HAP-1 (cell line): Measurements from ENCODE around the gene CTDP1.

ENCODE experiments used
- DNase-seq, 2 experiments: peaks; one replicate each; pipeline ENCODE4 v3.0.0-alpha.2; 2016 to 2020; ENCODE audit warnings: low spot score in 2 of 2
- H3K27me3 ChIP-seq: fragments of 250-450 bp; sonication (Bioruptor Pico); 2 replicates; pipeline ENCODE4 v1.5.1; 2020; ENCODE audit warnings: low read depth, mild to moderate bottlenecking, moderate library complexity
- H3K36me3 ChIP-seq: fragments of 250-450 bp; sonication (Bioruptor Pico); replicated peaks from 2 replicates; pipeline ENCODE4 v1.5.1; 2020; ENCODE audit warnings: mild to moderate bottlenecking
- H3K4me1 ChIP-seq: fragments of 250-450 bp; sonication (Bioruptor Pico); 2 replicates; pipeline ENCODE4 v1.5.1; 2020; ENCODE audit warnings: mild to moderate bottlenecking
- H3K4me3 ChIP-seq: fragments of 250-450 bp; sonication (Bioruptor Pico); 2 replicates; pipeline ENCODE4 v1.5.1; 2020; ENCODE audit warnings: mild to moderate bottlenecking, moderate library complexity
- H3K9me3 ChIP-seq: fragments of 250-450 bp; sonication (Bioruptor Pico); 2 replicates; pipeline ENCODE4 v1.5.1; 2020; ENCODE audit warnings: mild to moderate bottlenecking, moderate library complexity
- in situ Hi-C: fragments of 300-500 bp; cut with MboI; formaldehyde crosslinking; loops from 3 replicates; pipeline ENCODE4 v1.14.3; 2020; ENCODE audit warnings: low sequenced_read_pairs, inconsistent platforms, mixed read lengths

CTDP1 gene

GRCh38 chr18:79659733-79660132 lies 19.9 kb upstream of the CTDP1 start:
- H3K4me1 ChIP-seq = peaks cover 17% of the 10 kb centered on the region
- H3K36me3 ChIP-seq = no peaks in the 10 kb centered on the region
- H3K27me3 ChIP-seq = no peaks in the 10 kb centered on the region; the same call in 1 of the 2 replicates
- no peaks in the 10 kb centered on the region for H3K9me3 ChIP-seq
- H3K4me3 ChIP-seq = no peak overlapping the region
- in situ Hi-C loops = no loop called here
- DNase-seq = no peak

- Histone ChIP-seq H3K4me3 (no peak overlapping the region), H3K27me3 (no peaks in the 10 kb centered on the region), H3K36me3 (no peaks in the 10 kb centered on the region), H3K4me1 (peaks cover 17% of the 10 kb centered on the region), H3K9me3 (no peaks in the 10 kb centered on the region)
- in situ Hi-C loops = no loop called here
- DNase-seq = peak in 1 of 2 experiments; percentile 15
Observed at GRCh38 chr18:79662034-79662433, 17.6 kb upstream of the CTDP1 start.

- Histone ChIP-seq H3K4me1 (peaks cover 17% of the 10 kb centered on the region), H3K4me3 (no peak overlapping the region), H3K27me3 (no peaks in the 10 kb centered on the region), H3K9me3 (no peaks in the 10 kb centered on the region), H3K36me3 (no peaks in the 10 kb centered on the region)
- DNase-seq = peak; percentile 43 to 74
- in situ Hi-C loops = no loop called here
Observed at GRCh38 chr18:79662439-79662838, 17.2 kb upstream of the CTDP1 start.

- H3K9me3 ChIP-seq = no peaks in the 10 kb centered on the region
- H3K36me3 ChIP-seq = no peaks in the 10 kb centered on the region
- no peaks in the 10 kb centered on the region for H3K27me3 ChIP-seq
- H3K4me3 ChIP-seq = no peak overlapping the region
- in situ Hi-C loops = no loop called here
- DNase-seq = no peak
- peaks cover 17% of the 10 kb centered on the region for H3K4me1 ChIP-seq
Observed at GRCh38 chr18:79664525-79665125, 15.0 kb upstream of the CTDP1 start.

- in situ Hi-C loops = no loop called here
- Histone ChIP-seq H3K4me3 (no peak overlapping the region), H3K9me3 (no peaks in the 10 kb centered on the region), H3K27me3 (no peaks in the 10 kb centered on the region), H3K4me1 (peaks cover 3% of the 10 kb centered on the region), H3K36me3 (no peaks in the 10 kb centered on the region)
- no peak for DNase-seq
Observed at GRCh38 chr18:79668203-79668602, 11.4 kb upstream of the CTDP1 start.

DNA sequence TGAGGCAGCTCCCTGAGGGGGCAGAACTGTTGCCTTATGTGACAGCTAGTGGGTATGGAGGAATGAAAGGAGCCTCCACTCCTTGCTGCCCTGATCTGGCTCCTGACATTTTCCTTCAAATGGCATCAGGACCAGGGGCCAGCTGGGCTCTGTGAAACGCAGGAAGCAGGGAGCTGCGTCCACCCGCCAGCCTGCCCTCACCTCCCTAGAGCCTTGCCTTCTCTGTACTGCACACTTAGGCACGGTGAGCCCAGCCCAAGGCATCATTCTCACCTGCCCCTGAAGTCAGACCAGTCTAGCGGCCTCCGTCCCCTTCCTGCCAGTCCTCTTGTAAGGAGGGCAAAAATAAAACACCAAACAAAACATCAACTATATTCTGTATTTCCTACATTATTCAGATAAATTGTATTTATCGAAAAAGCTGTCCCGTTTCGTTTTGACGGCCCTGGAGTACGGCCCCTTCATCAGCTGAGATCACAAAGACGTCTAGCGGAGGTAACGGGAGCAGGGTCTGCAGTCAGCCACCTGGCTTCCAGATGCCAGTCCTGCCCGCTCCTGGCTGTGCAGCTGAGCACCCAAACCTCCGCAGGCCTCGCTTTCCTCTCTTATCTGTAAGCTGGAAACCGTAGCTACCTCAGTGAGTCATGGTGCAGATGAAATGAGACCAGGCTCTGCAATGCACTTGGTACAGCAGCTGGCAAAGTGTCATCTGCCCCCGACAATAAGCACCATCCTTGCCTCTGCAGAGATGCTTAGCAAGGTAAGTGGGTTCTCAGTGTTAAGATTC lies 6.9 kb upstream of the CTDP1 start:
- in situ Hi-C loops = no loop called here
- no peak overlapping the region for H3K4me3 ChIP-seq
- peaks cover 3% of the 10 kb centered on the region for H3K9me3 ChIP-seq
- no peak for DNase-seq
- no peaks in the 10 kb centered on the region; the same call in 1 of the 2 replicates for H3K4me1 ChIP-seq
- H3K27me3 ChIP-seq = no peaks in the 10 kb centered on the region
- peaks cover 8% of the 10 kb centered on the region for H3K36me3 ChIP-seq

GRCh38 chr18:79677221-79677620 lies 2.4 kb upstream of the CTDP1 start:
- in situ Hi-C loops = no loop called here
- H3K4me3 ChIP-seq = no peak overlapping the region

GRCh38 chr18:79677840-79678239 lies 1.8 kb upstream of the CTDP1 start:
- Histone ChIP-seq H3K36me3 (peaks cover 8% of the 10 kb centered on the region), H3K4me1 (peaks cover 6% of the 10 kb centered on the region), H3K9me3 (peaks cover 3% of the 10 kb centered on the region), H3K4me3 (no peak overlapping the region), H3K27me3 (no peaks in the 10 kb centered on the region)
- no peak for DNase-seq
- in situ Hi-C loops = no loop called here

More at GRCh38 chr18:79677221-79677620, 2.4 kb upstream of the CTDP1 start:
- Histone ChIP-seq H3K4me1 (peaks cover 6% of the 10 kb centered on the region), H3K36me3 (peaks cover 8% of the 10 kb centered on the region), H3K27me3 (no peaks in the 10 kb centered on the region), H3K9me3 (peaks cover 3% of the 10 kb centered on the region)
- DNase-seq = no peak

GRCh38 chr18:79678665-79679551 lies 695 bp upstream of the CTDP1 start:
- H3K4me3 ChIP-seq = peak overlapping the region; percentile 96
- peaks cover 8% of the 10 kb centered on the region for H3K36me3 ChIP-seq
- H3K27me3 ChIP-seq = no peaks in the 10 kb centered on the region
- DNase-seq = peak; percentile 97 to 98
- in situ Hi-C loops = no loop called here
- peaks cover 6% of the 10 kb centered on the region for H3K4me1 ChIP-seq
- peaks cover 3% of the 10 kb centered on the region for H3K9me3 ChIP-seq

DNA sequence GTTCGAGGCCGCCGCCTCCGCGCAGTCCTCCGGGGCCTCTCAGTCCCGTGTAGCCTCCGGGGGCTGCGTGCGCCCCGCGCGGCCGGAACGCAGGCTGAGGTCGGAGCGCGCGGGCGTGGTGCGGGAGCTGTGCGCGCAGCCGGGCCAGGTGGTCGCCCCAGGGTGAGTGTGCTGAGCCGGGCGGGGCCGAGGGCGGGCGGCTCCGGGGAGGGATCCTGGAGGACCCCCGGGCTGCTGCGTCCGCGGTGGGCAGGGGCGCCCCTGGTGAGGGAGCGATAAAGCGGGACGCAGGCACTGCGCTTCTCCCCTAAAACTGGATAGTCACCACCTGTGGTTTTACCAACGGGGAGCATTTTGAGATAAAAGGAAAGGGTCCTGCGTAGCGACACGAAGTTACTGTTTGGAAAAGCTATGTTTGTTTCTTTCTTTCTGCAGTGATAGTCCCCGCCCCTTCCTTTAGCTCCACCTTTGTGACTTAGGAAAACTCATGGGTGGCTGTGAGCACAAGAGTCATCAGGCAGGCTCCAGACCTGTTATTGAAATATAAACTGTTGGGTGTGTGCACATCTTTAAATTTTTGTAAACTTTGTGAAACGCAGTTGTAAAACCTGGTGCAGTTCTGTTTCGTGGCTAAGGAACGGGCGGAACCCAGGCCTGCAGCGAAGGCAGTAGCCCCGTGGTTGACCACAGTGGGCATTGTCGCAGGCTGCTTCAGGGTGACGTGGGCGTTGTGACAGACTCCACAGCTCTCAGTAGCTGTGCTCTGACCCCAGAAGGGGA lies 687 bp downstream of the CTDP1 start:
- Histone ChIP-seq H3K27me3 (no peaks in the 10 kb centered on the region), H3K4me1 (peaks cover 6% of the 10 kb centered on the region), H3K9me3 (peaks cover 3% of the 10 kb centered on the region), H3K36me3 (peaks cover 8% of the 10 kb centered on the region), H3K4me3 (peak overlapping the region; percentile 96)
- DNase-seq = peak; percentile 22 to 50
- in situ Hi-C loops = no loop called here

GRCh38 chr18:79680891-79681339 lies 1.3 kb downstream of the CTDP1 start:
- no peak for DNase-seq
- in situ Hi-C loops = no loop called here
- H3K9me3 ChIP-seq = peaks cover 3% of the 10 kb centered on the region
- peaks cover 8% of the 10 kb centered on the region for H3K36me3 ChIP-seq
- H3K4me1 ChIP-seq = peaks cover 6% of the 10 kb centered on the region
- H3K27me3 ChIP-seq = no peaks in the 10 kb centered on the region
- H3K4me3 ChIP-seq = peak overlapping the region; percentile 96

DNA sequence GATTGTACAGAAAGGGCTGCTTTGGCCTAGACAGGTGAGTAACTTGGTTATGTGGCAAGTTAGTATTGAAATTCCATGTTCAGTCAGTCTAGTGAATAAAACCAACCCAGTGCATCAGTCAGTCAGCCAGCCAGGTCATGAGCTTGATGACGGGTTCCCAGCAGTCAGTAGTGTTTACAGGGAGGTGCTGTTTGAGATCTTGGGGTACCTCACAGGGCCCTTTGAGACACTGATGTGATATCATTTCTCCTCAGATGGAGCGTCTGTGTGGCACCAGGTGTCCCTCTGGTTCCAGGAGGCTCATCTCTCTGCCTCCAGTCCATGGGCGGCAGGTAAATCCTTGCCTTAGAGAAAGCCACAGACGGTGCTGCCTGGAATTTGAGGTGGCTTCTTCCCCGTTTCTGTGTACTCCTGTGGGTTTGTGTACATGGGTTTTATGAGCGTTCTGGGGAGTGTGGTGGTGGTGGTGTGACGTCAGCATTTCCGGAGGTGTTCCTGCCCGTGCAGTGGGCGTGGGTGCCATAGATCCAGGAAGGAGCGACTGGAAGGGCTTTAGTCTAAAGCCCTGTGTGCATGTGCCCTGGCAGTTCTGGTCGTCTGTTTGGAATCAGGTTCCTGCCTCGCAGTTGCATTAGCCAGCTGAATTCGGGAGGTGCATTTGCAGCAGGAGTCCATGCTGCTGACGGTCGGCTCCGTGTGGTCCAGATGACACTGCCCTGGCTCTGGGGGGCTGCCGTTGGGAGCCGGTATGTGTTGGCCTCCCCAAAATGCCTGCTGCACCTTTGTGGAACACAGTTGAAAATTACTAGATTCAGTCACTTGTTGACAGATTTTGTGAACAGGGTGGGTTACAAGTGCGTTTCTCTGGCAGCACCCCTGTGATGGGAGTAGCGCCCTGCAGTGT lies 2.1 kb downstream of the CTDP1 start:
- no peaks in the 10 kb centered on the region for H3K27me3 ChIP-seq
- DNase-seq = no peak
- H3K36me3 ChIP-seq = peaks cover 6% of the 10 kb centered on the region
- in situ Hi-C loops = no loop called here
- H3K4me3 ChIP-seq = no peak overlapping the region
- H3K9me3 ChIP-seq = peaks cover 1% of the 10 kb centered on the region; the same call in 1 of the 2 replicates
- peaks cover 6% of the 10 kb centered on the region for H3K4me1 ChIP-seq
